Activated CD4-positive, alpha-beta T cell treated with anti-CD3 and anti-CD28 coated beads, Interleukin-10, Interleukin-2, amounts not matched to agents 100 ng/mL and 50 ng/mL, durations not matched to agents 16 hours and 8 hours (primary cell): ENCODE results near the gene AIRE.
A peak's percentile ranks its signal among the peaks of the same experiment; 100 is the strongest.
"Not testable (repeated sequence)": the region's sequence is repeated elsewhere in the genome, so short reads cannot be mapped to it uniquely, and the experiment has no call there.

Source experiments
- DNase-seq: peaks from one replicate; pipeline ENCODE4 v3.0.0-alpha.2; 2020

Gene AIRE

DNA sequence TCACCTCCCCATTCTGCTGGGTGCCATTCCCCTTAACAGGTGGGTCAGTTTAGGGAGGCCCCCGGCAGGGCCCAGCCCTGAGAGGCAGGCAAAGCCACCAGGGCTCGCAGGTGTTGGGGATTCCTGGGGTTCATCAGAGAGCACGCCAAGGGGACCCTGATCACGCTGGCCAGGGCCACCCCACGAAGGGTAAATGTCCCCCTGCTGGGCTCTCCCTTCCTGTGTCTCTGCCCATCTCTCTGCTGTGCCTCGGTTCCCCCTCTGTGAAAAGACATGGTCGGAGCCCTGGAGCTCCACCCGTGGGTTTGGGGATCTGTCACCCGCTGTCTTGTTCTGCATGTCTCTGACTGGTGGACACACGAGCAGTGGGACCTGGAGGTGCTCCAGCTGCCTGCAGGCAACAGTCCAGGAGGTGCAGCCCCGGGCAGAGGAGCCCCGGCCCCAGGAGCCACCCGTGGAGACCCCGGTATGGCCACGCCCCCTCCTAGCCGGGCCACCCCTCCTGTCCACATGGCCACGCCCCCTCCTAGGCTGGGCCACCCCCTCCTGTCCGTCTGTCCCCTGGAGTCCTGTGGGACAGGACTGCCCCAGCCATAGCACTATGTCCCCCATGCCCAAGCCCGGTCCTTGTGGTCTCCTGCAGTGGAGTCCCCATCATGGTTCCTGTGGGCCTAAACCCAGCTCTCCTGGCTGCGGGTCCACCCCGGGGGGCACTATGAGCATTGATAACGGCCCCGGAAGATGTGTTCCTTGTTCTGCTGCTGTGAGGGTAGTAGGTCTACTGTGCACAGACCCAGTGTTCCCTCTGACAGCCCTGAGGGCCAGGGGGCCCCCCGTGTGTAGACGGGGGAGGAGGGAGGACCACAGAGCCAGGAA lies 6.5 kb downstream of the AIRE start:
- DNase-seq = no peak

DNA sequence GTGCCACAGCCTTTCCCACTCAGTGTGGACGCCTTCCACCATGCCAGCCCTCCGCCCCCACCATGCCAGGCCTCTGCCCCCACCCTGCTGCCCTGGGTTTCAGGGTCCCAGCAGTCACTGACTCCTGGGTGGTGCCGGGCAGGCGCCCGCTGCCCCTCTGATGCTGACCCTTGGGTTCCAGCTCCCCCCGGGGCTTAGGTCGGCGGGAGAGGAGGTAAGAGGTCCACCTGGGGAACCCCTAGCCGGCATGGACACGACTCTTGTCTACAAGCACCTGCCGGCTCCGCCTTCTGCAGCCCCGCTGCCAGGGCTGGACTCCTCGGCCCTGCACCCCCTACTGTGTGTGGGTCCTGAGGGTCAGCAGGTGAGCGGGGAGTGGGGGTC lies 7.1 kb downstream of the AIRE start:
- DNase-seq = no peak

DNA sequence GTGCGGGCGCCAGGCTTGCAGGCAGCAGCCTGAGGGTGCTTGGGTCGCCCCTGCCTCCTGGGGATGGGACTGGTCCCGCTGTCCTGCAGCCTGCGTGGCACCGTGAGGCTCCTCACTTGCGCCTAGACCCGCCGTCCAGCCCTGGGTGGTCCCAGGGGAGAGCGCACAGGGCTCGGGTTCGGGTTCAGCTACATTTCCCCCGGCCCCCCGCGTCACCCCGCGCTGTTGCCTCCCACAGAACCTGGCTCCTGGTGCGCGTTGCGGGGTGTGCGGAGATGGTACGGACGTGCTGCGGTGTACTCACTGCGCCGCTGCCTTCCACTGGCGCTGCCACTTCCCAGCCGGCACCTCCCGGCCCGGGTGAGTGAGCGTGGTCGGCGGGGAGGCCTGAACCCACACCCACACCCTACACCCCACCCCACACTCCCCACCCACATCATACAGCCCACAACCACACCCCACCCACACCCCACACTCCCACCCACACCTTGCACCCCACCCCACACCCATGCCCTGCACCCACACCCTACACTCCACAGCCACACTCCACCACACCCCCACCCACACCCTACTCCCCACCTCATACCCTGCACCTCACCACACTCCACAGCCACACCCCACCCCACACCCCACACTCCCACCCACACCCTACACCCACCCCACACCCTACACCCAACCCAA lies 8.0 kb downstream of the AIRE start:
- no peak for DNase-seq

DNA sequence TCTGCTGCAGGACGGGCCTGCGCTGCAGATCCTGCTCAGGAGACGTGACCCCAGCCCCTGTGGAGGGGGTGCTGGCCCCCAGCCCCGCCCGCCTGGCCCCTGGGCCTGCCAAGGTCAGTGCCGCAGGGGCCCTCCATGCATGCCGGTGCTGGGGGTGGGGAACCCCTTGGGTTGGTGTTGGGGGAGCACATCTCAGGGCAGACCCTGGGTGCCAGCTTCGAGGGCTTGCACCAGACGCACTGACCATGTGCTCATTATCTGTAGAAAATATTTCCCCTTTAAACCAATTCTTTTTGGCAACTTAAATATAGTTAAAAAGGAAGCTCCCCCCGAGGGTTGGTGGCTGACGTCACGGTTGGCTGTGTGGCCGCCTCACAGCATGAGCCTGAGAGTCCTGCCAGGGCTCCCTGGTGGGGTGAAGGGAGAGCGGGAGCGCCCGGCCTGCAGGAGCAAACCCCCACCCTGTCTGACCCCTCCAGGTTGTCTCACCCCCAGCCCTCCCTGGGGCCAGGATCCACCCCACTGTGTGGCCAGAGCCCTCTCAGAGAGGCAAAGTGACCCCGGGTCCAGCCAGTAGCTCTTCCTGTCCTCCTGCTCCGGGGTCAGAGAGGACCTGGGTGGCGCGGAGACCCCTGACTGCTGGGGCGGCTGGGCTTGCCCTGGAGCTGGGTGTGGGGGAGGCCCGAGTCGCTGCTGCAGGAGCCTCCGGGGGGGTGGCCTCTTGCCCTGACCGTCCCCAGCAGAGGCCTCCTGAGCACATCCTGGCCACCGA lies 8.9 kb downstream of the AIRE start:
- no peak for DNase-seq

DNA sequence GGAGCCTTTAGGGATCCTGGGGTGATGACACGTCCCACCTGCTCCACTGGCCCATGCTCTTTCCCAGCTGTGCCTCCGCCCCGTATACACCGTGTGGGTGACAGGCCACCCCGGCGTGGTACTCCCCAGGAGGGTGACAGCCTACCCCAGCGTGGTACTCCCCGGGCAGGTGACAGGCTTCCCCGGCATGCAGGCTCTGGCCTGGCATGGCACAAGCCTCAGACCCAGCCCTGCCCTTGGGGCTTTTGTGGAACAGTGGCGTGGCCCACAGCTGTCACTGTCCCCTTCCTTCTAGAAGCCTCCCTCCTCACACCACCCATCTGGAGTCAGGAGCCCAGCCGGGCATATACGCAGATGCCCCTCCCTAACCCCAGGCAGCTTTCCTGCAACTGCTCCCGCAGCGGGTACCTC lies 9.5 kb downstream of the AIRE start:
- DNase-seq = no peak

DNA sequence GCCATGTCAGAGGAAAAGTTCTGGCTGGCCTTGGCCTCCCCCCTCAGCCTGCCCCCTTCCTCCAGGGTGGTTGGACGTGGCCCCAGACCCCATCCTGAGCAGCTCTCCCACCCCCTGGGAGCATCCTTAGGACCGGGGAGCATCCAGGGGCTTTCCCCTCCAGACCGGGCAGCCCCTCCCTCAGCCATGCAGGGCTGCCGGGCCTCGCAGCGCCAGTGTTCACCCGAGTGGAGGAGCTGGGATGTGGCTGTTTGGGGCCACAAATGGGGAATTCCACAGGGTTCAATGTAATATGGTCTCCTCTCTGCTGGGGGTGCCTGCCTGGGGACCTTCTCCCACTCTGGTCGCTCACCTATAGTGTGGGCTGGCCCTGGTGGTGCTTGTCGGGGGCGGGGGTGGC lies 10.0 kb downstream of the AIRE start:
- DNase-seq = no peak

DNA sequence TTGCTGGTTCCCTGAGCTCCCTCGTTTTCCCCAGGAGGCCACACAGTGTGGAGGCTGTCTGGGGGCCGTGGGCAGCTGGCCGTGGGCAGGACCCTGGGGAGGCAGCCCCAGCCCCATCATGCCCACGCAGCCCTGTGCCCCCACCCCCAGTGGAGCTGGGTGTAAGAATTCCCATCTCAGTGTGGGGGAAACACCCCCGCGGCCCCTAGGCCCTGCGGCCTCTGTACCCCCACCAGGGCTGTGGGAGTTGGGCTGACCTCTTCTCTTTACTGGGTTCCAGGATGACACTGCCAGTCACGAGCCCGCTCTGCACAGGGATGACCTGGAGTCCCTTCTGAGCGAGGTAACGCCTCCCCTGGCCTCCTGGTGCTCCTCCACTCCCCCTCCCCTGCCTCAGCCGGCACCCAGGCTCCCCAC lies 10.4 kb downstream of the AIRE start:
- no peak for DNase-seq

DNA sequence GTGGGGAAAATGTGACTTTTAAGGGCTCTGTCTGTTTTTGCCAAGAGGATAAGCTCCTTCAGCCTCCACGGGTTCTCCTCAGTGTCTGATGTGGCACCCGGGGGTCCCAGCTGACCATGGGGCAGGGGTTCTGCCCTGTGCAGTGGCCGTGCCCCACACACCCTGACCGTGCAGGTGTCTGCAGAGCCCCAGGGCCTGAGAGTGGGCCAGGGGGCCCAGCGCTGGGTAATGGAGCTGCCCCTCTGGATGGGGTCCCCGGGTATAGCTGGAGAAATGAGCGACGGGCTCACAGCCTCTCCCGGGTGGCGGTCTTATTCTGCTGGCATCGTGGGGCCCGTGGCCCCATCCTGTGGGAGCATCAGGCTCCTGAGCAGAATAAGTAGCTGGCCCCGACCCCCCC lies 11.2 kb downstream of the AIRE start:
- DNase-seq = no peak

DNA sequence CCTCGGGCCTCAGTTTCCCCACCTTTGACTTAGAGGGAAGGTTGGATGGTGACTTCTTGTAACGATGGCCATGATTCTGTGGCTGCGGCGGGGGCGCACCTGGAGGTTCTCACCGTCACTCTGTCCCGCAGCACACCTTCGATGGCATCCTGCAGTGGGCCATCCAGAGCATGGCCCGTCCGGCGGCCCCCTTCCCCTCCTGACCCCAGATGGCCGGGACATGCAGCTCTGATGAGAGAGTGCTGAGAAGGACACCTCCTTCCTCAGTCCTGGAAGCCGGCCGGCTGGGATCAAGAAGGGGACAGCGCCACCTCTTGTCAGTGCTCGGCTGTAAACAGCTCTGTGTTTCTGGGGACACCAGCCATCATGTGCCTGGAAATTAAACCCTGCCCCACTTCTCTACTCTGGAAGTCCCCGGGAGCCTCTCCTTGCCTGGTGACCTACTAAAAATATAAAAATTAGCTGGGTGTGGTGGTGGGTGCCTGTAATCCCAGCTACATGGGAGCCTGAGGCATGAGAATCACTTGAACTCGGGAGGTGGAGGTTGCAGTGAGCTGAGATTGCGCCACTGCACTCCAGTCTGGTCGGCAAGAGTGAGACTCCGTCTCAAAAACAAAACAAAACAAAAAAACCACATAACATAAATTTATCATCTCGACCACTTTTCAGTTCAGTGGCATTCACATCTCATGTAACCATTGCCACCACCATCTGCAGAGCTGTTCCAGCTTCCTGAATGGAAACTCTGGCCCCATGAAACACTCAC lies 12.0 kb downstream of the AIRE start:
- peak; percentile 82 for DNase-seq

DNA sequence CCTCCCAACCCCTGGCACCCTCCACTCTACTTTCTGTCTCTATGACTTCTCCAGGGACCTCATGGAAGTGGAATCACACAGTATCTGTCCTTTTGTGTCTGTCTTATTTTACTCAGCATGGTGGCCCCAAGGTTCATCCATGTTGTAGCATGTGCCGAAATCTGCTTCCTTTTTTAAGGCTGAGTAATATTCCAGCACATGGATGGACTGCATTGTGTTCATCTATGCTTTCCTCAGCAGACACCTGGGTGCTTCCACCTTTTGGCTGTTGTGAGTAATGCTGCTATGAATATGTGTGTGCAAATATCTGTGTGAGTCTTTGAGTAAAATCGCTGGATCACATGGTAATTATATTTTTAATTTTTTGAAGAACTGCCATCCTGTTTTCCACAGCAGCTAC lies 12.6 kb downstream of the AIRE start:
- peak; percentile 36 for DNase-seq

DNA sequence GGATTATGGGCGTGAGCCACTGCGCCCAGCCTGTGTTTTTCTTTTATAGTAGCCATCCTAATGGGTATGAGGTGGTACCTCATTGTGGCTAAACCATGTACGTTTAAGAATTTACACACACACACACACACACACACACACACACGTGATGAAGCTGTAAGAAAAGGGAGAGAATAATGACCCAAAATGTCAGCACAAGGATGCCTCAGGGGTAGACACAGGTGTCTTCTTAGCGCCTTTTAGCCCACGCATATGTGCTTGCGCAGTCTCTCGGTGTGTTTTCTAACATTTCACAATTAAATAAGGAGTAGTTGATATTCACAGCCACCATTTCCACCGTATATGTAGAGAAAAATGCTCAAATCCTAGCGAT lies 13.4 kb downstream of the AIRE start:
- no peak for DNase-seq

DNA sequence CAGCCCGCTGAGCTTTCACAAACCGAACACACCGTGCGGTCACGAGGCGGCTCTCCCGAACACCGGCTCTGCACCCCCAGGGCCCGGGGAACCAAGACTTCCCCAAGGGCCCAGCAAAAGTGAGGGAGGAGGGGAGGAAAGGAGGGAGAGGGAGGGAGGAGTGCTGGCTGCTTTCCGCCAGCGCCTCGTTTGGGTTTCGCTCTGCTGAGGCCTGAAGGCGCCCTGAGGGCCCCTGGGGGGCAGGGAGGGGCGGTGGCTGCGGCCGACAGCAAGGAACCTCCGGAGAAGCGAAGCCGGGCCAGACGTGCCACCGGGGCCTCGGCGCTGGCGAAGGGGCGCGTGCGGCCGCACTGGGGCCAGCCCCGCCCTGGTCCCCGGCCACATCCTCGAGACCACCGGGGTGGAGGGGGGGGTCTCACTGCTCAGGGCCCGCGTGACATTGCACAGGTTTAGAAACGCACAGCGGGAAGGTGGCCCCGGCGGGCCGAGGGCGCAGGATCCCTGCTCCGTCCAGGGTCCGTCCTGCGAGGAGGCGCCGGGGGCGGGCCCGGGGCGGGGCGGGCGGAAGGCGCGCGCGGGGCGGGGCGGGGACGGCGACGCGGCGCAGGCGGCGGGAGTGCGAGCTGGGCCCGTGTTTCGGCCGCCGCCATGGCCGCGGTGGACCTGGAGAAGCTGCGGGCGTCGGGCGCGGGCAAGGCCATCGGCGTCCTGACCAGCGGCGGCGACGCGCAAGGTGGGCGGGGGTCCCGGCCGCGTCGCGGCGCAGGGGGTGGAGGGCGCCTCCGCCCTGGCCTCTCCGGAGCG lies 14.0 kb downstream of the AIRE start, which contains the start of gene PFKL:
PFKL (plus strand) TSS at position 596 of the 804 bp plus-strand sequence; CDS start at position 649, 53 bp downstream.
- DNase-seq = peak; percentile 79

DNA sequence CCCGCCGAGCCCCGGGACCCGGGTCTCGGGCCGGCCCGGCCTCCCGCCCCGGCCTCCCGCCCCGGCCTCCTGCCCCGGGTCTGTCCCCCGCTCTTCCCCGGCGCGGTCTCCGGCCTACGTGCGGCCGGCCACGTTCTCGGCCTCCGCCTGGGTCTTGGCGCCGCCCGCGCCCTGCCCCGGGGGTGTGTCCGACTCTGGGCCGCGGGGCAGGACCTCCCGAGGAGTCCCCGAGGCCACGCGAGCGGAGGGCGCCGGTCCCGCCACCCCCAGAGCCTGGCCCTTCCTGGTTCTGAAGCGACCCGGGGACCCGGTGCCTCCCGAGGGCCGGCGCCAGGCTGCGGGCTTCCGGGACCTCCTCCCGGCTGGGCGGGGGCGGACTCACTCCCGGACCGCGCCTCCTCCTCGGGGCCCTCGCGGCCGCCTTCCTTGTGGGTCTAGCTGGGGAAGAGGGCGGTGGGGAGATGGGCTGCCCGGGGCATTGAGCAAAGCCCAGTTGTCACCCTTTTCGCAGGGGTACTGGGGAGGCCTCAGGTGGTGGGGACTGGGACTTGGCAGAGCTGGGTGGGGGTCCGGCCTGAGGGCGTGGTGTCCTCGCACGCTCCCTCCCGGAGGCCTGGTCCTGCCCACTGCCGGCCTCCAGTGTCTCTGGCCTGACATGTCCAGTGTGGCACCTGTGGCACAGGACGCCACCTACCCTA lies 14.7 kb downstream of the AIRE start:
- peak; percentile 73 for DNase-seq

DNA sequence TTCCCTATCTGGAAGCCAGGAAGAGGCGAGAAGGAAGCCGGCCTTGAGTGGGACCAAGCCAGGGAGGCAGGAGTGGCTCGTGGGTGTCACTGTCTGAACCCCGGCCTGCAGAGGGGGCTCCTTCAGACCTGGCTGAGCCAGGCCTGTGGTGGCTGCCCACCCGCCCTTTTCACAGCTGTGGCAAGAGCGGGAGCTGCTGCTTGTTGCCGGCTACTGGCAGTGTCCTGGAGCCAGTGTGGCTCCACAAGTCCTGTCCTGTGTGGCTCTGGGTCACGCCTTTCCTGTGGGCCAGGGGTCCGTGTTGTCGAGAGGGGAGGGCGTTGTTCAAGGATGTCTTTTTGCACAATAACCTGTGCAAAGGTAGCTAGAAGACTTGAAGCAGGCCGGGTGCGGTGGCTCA lies 15.5 kb downstream of the AIRE start:
- DNase-seq = no peak

DNA sequence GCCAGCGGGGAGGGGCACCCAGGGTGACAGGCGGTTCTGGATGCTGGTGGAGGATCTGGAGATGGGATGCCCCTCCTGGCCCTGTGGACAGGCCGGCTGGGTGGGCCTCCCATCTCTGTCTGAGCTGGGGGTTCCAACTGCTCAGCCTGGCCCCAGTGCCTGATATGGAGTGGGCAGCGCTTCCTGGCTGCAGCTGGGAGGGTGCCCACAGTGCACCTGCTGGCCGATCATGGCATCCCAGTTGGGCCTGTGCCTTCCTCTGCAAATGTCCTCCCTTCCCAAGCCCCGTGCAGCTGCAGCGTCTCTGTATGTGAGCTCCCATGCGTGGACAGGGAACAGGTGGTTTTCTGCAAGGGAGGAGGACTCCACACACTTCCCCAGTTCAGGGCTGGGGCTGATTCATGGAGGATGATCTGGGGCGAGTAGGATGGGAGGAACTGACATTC lies 16.3 kb downstream of the AIRE start:
- DNase-seq = no peak

DNA sequence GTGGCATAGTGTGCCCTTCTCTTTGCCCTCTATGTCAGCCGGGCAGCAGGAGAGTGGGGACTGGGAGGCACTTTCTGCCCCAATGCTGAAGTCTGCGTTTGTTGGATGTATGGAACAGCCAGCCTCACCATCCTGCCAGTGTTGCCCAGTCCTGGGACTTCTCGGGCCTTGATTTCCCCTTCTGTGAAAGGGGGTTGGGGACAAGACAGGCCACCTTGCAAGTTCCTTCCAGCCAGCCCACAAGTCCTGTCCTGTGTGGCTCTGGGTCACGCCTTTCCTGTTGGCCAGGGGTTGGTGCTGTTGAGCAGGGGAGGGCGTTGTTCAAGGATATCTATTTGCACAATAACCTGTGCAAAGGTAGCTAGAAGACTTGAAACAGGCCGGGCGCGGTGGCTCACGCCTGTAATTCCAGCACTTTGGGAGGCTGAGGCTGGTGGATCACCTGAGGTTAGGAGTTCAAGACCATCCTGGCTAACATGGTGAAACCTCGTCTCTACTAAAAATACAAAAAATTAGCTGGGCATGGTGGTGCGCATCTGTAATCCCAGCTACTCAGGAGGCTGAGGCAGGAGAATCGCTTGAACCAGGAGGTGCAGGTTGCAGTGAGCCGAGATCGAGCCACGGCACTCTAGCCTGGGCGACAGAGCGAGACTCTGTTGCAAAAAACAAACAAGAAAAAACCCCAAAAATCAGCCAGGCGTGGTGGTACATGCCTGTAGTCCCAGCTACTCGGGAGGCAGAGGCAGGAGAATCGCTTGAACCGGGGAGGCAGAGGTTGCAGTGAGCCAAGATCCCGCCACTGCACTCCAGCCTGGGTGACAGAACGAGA lies 17.1 kb downstream of the AIRE start:
- DNase-seq = not testable (repeated sequence)

DNA sequence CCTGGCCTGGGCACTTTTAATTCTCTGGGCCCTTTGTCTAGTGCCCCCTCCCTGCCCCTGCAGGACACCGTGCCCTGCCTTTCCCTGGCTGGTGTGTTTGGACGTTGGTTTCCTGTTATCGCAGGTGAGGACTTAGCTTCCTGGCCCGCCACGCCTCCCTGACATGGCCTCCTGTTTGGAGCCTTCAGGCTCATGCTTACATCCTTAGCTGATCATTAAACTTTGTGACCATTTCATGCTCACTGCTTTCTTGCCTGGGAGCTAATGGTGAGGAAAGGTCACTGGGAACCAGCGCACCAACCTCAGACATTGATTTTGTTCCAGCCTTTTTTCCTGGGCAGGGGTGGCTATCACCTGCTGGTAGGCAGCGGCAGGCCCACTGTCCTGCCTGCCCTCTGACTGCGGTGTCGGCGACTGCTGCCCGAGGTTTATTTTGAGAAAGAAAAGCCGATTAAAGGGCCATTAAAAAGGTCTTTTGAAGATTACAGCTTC lies 17.9 kb downstream of the AIRE start:
- DNase-seq = no peak

DNA sequence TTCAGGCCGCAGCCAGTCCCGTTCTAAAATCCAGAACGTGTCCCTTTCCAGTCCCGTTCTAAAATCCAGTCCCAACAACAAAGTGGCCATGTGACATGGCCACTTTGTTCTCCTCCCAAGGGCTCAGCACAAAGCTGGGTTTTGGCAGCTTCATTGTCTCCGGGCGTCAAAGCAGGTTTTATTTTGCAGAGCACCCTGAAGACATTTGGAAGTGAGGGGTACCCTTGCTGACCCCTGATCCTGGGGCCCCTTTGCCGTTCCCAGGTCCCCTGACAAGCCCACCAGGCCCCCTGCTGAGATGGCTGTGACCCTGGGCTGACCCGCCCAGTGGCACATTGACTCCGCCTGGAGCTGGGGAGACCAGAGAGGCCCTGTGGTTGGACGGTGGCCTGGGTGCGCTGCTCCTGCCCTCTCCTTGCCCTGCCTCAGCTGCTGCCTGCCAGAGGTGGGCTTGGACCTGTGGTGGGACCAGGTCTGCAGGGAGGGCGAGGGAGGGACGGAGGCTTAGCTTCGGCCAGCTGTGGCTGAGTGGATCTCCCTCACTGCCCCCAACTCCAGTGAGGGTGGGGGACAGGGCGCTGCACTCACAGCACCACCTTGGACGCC lies 18.4 kb downstream of the AIRE start:
- DNase-seq = no peak

DNA sequence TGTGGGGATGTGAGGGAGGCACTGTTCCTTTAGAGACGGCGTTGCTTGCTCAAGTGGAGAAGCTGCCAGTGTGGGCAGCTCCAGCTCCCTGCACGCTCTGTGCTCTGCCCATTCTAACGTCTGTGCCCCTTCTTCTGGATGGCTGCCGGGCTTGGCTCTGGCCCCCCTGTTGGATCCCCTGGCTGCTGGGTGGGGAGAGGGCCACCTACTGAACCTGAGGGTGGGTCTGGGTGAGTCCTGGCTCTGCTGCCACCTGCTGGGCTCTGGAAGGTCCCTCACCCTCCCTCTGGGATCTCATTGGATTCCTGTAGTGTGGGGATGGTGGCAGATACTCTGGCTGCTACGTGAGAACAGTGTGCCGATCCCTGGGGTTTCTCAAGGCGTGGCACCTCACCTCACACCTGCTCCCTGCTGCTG lies 19.2 kb downstream of the AIRE start:
- peak; percentile 47 for DNase-seq

DNA sequence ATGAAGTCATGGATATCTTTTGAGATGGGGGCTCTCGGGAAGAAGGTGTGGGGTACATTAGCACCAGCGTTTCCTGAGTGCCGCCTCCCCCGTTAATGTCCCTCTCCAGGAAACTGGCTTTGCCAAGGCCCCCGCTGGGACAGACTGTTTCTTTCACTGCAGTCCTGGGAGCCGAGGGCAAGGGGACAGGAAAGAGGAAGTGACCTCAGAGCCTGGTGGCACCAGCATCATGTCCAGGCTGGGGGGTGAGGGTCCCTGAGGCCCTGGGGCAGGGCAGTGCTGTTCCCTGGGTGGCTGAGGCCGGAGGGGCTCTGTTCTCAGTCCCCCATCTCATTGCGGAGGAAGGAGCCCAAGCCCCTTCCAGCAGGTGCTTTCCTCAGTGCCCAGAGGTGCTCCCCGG lies 20.0 kb downstream of the AIRE start:
- DNase-seq = no peak
